Parathyroid adenoma (tissue), 2 donors: Measurements from ENCODE around the gene POMC.

Source experiments
- H2AFZ ChIP-seq: fragments of 300-600 bp; sonication (generic); one replicate; pipeline ENCODE4 v1.7.0; 2017; ENCODE audit warnings: antibody characterized with exemption, mild to moderate bottlenecking
- H3K27ac ChIP-seq: fragments of 300-600 bp; sonication (generic); one replicate; pipeline ENCODE4 v1.7.0; 2017
- H3K27me3 ChIP-seq: fragments of 300-600 bp; sonication (generic); one replicate; pipeline ENCODE4 v1.7.0; 2017; ENCODE audit warnings: low read length; ENCODE audit not compliant: control insufficient read depth, insufficient read depth
- H3K36me3 ChIP-seq: fragments of 300-600 bp; sonication (generic); one replicate; pipeline ENCODE4 v1.7.0; 2017; ENCODE audit warnings: low read length; ENCODE audit not compliant: control insufficient read depth, insufficient read depth
- H3K4me1 ChIP-seq: fragments of 300-600 bp; sonication (generic); one replicate; pipeline ENCODE4 v1.7.0; 2017; ENCODE audit warnings: control low read depth
- H3K4me2 ChIP-seq: fragments of 300-600 bp; sonication (generic); one replicate; pipeline ENCODE4 v1.7.0; 2017; ENCODE audit warnings: low read length
- H3K4me3 ChIP-seq: fragments of 300-600 bp; sonication (generic); one replicate; pipeline ENCODE4 v1.7.0; 2017; ENCODE audit warnings: low read depth, low read length
- H3K79me2 ChIP-seq: fragments of 300-600 bp; sonication (generic); one replicate; pipeline ENCODE4 v1.7.0; 2017; ENCODE audit warnings: control low read depth
- H3K9ac ChIP-seq: fragments of 300-600 bp; sonication (generic); one replicate; pipeline ENCODE4 v1.7.0; 2017; ENCODE audit warnings: mild to moderate bottlenecking
- H3K9me3 ChIP-seq: fragments of 300-600 bp; sonication (generic); one replicate; pipeline ENCODE4 v1.7.0; 2017; ENCODE audit warnings: low read length; ENCODE audit not compliant: control insufficient read depth
- TF ChIP-seq, protein P1 (sequence below): fragments of 300-600 bp; sonication (generic); IDR thresholded peaks from one replicate; pipeline ENCODE4 v1.7.0; 2017; ENCODE audit warnings: antibody characterized with exemption, mild to moderate bottlenecking
- donor health status: primary hyperparathyroidism.

POMC gene

GRCh38 chr2:25201794-25202193, 33.4 kb upstream of the POMC start:
- Histone ChIP-seq H3K4me1 (no peaks in the 10 kb centered on the region), H2AFZ (no peak overlapping the region), H3K79me2 (no peaks in the 10 kb centered on the region), H3K9me3 (no peaks in the 10 kb centered on the region), H3K4me3 (no peak overlapping the region), H3K4me2 (no peak overlapping the region), H3K27ac (no peak overlapping the region), H3K36me3 (no peaks in the 10 kb centered on the region), H3K27me3 (no peaks in the 10 kb centered on the region), H3K9ac (no peak overlapping the region)
- TF ChIP-seq, protein P1, sequence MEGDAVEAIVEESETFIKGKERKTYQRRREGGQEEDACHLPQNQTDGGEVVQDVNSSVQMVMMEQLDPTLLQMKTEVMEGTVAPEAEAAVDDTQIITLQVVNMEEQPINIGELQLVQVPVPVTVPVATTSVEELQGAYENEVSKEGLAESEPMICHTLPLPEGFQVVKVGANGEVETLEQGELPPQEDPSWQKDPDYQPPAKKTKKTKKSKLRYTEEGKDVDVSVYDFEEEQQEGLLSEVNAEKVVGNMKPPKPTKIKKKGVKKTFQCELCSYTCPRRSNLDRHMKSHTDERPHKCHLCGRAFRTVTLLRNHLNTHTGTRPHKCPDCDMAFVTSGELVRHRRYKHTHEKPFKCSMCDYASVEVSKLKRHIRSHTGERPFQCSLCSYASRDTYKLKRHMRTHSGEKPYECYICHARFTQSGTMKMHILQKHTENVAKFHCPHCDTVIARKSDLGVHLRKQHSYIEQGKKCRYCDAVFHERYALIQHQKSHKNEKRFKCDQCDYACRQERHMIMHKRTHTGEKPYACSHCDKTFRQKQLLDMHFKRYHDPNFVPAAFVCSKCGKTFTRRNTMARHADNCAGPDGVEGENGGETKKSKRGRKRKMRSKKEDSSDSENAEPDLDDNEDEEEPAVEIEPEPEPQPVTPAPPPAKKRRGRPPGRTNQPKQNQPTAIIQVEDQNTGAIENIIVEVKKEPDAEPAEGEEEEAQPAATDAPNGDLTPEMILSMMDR, result no peak

GRCh38 chr2:25201265-25201664, 32.9 kb upstream of the POMC start:
- no peaks in the 10 kb centered on the region for H3K9me3 ChIP-seq
- no peak overlapping the region for H3K4me2 ChIP-seq
- TF ChIP-seq, protein P1, result no peak
- no peak overlapping the region for H2AFZ ChIP-seq
- no peak overlapping the region for H3K27ac ChIP-seq
- H3K27me3 ChIP-seq, result no peaks in the 10 kb centered on the region
- no peak overlapping the region for H3K4me3 ChIP-seq
- H3K4me1 ChIP-seq, result no peaks in the 10 kb centered on the region
- no peak overlapping the region for H3K9ac ChIP-seq
- H3K79me2 ChIP-seq, result no peaks in the 10 kb centered on the region
- H3K36me3 ChIP-seq, result no peaks in the 10 kb centered on the region

DNA sequence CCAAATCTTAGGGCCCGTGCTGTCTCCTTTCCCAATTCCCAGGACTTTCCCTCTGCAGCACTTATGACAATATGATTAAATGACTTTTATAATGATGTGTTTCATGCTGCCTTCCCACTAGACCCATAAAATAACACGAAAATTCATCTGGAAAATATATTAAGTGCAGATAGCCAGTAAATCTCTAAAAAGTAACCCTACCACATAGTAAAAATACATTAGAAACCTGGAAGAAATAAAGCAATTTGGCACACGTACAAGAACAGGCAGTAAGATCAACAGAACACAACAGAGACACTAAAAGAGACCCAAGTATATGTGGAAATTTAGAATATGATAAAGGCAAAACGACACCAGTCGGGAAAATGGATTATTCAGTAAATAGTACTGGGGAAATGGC, 30.2 kb upstream of the POMC start:
- no peak overlapping the region for H3K27ac ChIP-seq
- no peak overlapping the region for H3K4me3 ChIP-seq
- no peaks in the 10 kb centered on the region for H3K4me1 ChIP-seq
- TF ChIP-seq, protein P1, result no peak
- H3K36me3 ChIP-seq, result no peaks in the 10 kb centered on the region
- no peak overlapping the region for H3K9ac ChIP-seq
- H2AFZ ChIP-seq, result no peak overlapping the region
- no peaks in the 10 kb centered on the region for H3K27me3 ChIP-seq
- no peak overlapping the region for H3K4me2 ChIP-seq
- H3K79me2 ChIP-seq, result no peaks in the 10 kb centered on the region
- H3K9me3 ChIP-seq, result no peaks in the 10 kb centered on the region

DNA sequence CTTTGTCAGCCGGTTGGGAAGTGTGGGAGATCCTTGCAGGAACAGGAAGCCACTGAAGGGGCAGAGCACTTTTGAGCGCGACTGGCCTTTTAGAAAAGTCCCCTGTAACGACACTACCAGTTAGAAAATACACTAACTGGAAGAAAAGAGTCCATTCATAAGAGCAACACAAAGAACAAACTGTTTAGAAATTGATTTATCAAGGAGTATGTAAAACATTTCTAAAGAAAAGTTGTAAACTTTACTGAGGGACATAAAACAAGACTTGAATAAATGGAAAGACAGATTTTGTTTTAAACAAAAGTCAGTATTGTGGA, 29.8 kb upstream of the POMC start:
- Histone ChIP-seq H3K79me2 (no peaks in the 10 kb centered on the region), H3K36me3 (no peaks in the 10 kb centered on the region), H3K4me1 (no peaks in the 10 kb centered on the region), H3K9ac (no peak overlapping the region), H3K9me3 (no peaks in the 10 kb centered on the region), H3K27me3 (no peaks in the 10 kb centered on the region), H3K4me3 (no peak overlapping the region), H3K27ac (no peak overlapping the region), H3K4me2 (no peak overlapping the region), H2AFZ (no peak overlapping the region)
- TF ChIP-seq, protein P1, result no peak

- no peaks in the 10 kb centered on the region for H3K79me2 ChIP-seq
- no peaks in the 10 kb centered on the region for H3K36me3 ChIP-seq
- no peak overlapping the region for H3K4me2 ChIP-seq
- no peak overlapping the region for H3K4me3 ChIP-seq
- H3K9me3 ChIP-seq, result no peaks in the 10 kb centered on the region
- H3K27me3 ChIP-seq, result no peaks in the 10 kb centered on the region
- no peak overlapping the region for H3K9ac ChIP-seq
- H2AFZ ChIP-seq, result no peak overlapping the region
- TF ChIP-seq, protein P1, result no peak
- no peaks in the 10 kb centered on the region for H3K4me1 ChIP-seq
- no peak overlapping the region for H3K27ac ChIP-seq
These were observed 29.2 kb upstream of the POMC start for GRCh38 chr2:25197336-25198208.
